OCI-LY3 (cell line): ENCODE results near the gene PLOD2.

Source experiments
- H2AFZ ChIP-seq: fragments of 200-600, 300-600 bp; shearing (Covaris generic); 2 replicates; pipeline ENCODE4 v1.6.0; 2014; ENCODE audit warnings: antibody characterized with exemption, low read depth, low read length
- H3K27ac ChIP-seq: fragments of 200-600, 300-600 bp; sonication (generic); 2 replicates; pipeline ENCODE4 v1.5.1; 2014; ENCODE audit warnings: mild to moderate bottlenecking, low read length, moderate library complexity, mixed read lengths
- H3K27me3 ChIP-seq: fragments of 200-600, 300-600 bp; sonication (generic); 2 replicates; pipeline ENCODE4 v1.6.1; 2014; ENCODE audit warnings: low read depth, low read length, mixed read lengths
- H3K36me3 ChIP-seq: fragments of 200-600, 300-600 bp; sonication (generic); replicated peaks from 2 replicates; pipeline ENCODE3; 2014; ENCODE audit warnings: low read depth, low read length, mixed read lengths
- H3K4me1 ChIP-seq: fragments of 300-600, 200-600 bp; sonication (generic); 2 replicates; pipeline ENCODE4 v1.6.1; 2014; ENCODE audit warnings: low read length, mixed read lengths
- H3K4me2 ChIP-seq: fragments of 200-600, 300-600 bp; sonication (generic); 2 replicates; pipeline ENCODE4 v1.6.1; 2014; ENCODE audit warnings: low read length, mixed read lengths
- H3K4me3 ChIP-seq: fragments of 300-600, 200-600 bp; sonication (generic); 2 replicates; pipeline ENCODE4 v1.5.1; 2014; ENCODE audit warnings: antibody characterized with exemption, mild to moderate bottlenecking, low read length, moderate library complexity
- H3K79me2 ChIP-seq: fragments of 300-600, 200-600 bp; shearing (Covaris generic); 2 replicates; pipeline ENCODE4 v1.6.1; 2014; ENCODE audit warnings: mild to moderate bottlenecking, low read length, mixed read lengths
- H3K9ac ChIP-seq: fragments of 300-600, 200-600 bp; shearing (Covaris generic); 2 replicates; pipeline ENCODE4 v1.6.0; 2014; ENCODE audit warnings: mild to moderate bottlenecking, low read length, moderate library complexity
- H3K9me3 ChIP-seq: fragments of 200-600, 300-600 bp; shearing (Covaris generic); 2 replicates; pipeline ENCODE4 v1.6.1; 2014; ENCODE audit warnings: low read length, mixed read lengths; ENCODE audit not compliant: insufficient read depth
- H4K20me1 ChIP-seq: fragments of 200-600, 300-600 bp; sonication (generic); 2 replicates; pipeline ENCODE4 v1.6.1; 2016; ENCODE audit warnings: low read length, mixed read lengths; ENCODE audit not compliant: insufficient read depth
- CTCF ChIP-seq: fragments of 200-600, 300-600 bp; sonication (generic); IDR thresholded peaks from 2 replicates; pipeline ENCODE4 v1.5.1; 2014; ENCODE audit warnings: antibody characterized with exemption, low read length, low read depth
- EZH2phosphoT487 ChIP-seq: fragments of 200-600 bp; shearing (Covaris generic); IDR thresholded peaks from 2 replicates; pipeline ENCODE4 v1.6.1; 2018; ENCODE audit warnings: antibody characterized with exemption, mixed run types, low read depth

The PLOD2 gene

GRCh38 chr3:146019508-146019907, 141.5 kb downstream of the PLOD2 start:
- Histone ChIP-seq H3K79me2 (no peaks in the 10 kb centered on the region), H3K4me2 (no peak overlapping the region), H3K27ac (no peak overlapping the region), H3K27me3 (no peaks in the 10 kb centered on the region), H2AFZ (no peak overlapping the region), H3K36me3 (no peaks in the 10 kb centered on the region), H3K9ac (no peak overlapping the region), H4K20me1 (no peaks in the 10 kb centered on the region), H3K4me3 (no peak overlapping the region), H3K9me3 (no peaks in the 10 kb centered on the region), H3K4me1 (no peaks in the 10 kb centered on the region)
- TF ChIP-seq CTCF, result no peak
- TF ChIP-seq EZH2phosphoT487, result no peak
